Measurements from ENCODE around the gene LRBA. TPM values are rescaled to one million over a fixed set of nuclear protein-coding genes. Genes with fewer than 3 reads are reported as not detected.

Gene LRBA
- polyA plus RNA-seq, 1 experiment = 23.4 TPM

DNA sequence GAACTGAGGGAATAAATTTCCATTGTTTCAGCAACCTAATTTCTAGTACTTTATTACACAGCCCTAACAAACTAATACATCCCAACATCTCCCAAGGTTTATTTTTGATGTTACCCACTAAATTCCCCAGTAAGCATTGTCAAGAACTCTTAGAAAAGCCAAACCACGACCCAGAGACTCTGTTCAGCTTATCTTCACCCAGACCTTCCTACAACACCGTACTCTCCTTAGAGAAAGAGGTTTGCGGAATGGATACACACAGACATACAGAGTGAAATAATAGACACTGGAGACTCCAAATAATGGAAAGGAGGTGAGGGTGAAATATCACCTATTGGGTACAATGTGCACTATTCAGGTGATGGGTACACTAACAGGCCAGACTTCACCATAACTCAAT is 75.6 kb downstream of the LRBA start:
- no peak for DNase-seq (ENCODE audit: low read depth, low spot score)

DNA sequence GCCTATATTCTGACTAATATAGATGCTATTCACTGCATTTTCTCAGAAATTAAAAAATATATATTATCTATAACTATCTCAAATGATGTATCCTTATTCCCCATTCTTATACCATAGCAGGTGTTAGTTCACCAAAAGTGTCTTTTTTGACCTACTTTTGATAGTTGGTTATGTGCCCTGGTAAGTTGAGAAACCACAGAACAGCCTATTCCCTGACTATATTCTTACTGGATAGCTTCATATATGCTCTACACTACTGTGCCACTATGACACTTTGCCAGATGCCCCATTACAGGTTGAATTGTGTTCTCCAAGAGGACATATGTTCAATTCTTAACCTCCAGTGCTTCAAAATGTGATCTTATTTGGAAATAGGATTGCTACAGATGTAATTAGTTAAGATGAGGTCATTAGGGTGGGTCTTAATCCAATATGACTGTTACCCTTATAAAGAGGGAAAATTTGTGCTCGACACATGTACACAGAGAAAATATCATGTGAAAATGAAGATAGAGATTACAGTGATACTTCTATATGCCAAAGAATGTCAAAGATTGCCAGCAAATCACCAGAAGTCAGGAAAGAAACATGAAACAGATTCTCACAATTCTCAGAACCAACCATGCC is 76.1 kb downstream of the LRBA start:
- Histone ChIP-seq H3K27ac (ENCODE audit: low read depth, low read length) (no peak overlapping the region), H3K27me3 (ENCODE audit: control insufficient read depth, insufficient read depth, low read length) (no peaks in the 10 kb centered on the region), H3K4me3 (ENCODE audit: low read depth, low read length) (no peak overlapping the region), H3K9me3 (ENCODE audit: control insufficient read depth, insufficient read depth, low read length) (no peaks in the 10 kb centered on the region)
- no peak for DNase-seq (ENCODE audit: low read depth, low spot score)
- CTCF ChIA-PET = no interaction called here
- POLR2A ChIA-PET = no interaction called here
- TF ChIP-seq, protein P1, sequence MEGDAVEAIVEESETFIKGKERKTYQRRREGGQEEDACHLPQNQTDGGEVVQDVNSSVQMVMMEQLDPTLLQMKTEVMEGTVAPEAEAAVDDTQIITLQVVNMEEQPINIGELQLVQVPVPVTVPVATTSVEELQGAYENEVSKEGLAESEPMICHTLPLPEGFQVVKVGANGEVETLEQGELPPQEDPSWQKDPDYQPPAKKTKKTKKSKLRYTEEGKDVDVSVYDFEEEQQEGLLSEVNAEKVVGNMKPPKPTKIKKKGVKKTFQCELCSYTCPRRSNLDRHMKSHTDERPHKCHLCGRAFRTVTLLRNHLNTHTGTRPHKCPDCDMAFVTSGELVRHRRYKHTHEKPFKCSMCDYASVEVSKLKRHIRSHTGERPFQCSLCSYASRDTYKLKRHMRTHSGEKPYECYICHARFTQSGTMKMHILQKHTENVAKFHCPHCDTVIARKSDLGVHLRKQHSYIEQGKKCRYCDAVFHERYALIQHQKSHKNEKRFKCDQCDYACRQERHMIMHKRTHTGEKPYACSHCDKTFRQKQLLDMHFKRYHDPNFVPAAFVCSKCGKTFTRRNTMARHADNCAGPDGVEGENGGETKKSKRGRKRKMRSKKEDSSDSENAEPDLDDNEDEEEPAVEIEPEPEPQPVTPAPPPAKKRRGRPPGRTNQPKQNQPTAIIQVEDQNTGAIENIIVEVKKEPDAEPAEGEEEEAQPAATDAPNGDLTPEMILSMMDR (IDR thresholded peaks at IDR 0.05; ENCODE audit: low read depth, low read length) = no peak

More for the DNA sequence above, 75.6 kb downstream of the LRBA start:
- ChIA-PET CTCF (no interaction called here), POLR2A (no interaction called here)
- Histone ChIP-seq H3K27ac (ENCODE audit: low read depth, low read length) (no peak overlapping the region), H3K27me3 (ENCODE audit: control insufficient read depth, insufficient read depth, low read length) (no peaks in the 10 kb centered on the region), H3K9me3 (ENCODE audit: control insufficient read depth, insufficient read depth, low read length) (no peaks in the 10 kb centered on the region), H3K4me3 (ENCODE audit: low read depth, low read length) (no peak overlapping the region)
- TF ChIP-seq, protein P1 (IDR thresholded peaks at IDR 0.05; ENCODE audit: low read depth, low read length) = no peak

- Histone ChIP-seq H3K4me3 (ENCODE audit: low read depth, low read length) (no peak overlapping the region), H3K9me3 (ENCODE audit: control insufficient read depth, insufficient read depth, low read length) (no peaks in the 10 kb centered on the region), H3K27ac (ENCODE audit: low read depth, low read length) (no peak overlapping the region), H3K27me3 (ENCODE audit: control insufficient read depth, insufficient read depth, low read length) (no peaks in the 10 kb centered on the region)
- TF ChIP-seq, protein P1 (IDR thresholded peaks at IDR 0.05; ENCODE audit: low read depth, low read length) = no peak
- ChIA-PET CTCF (interaction anchor here (0.5 kb wide), 1 partner anchor 519 kb away, joined by 6 read pairs; no protein-coding TSS in a partner anchor), POLR2A (no interaction called here)
- DNase-seq (ENCODE audit: low read depth, low spot score) = no peak
Observed at GRCh38 chr4:150938417-150938816, 76.7 kb downstream of the LRBA start.

- TF ChIP-seq, protein P1 (IDR thresholded peaks at IDR 0.05; ENCODE audit: low read depth, low read length) = no peak
- H3K27me3 ChIP-seq (ENCODE audit: control insufficient read depth, insufficient read depth, low read length) = no peaks in the 10 kb centered on the region
- POLR2A ChIA-PET = no interaction called here
- no peaks in the 10 kb centered on the region for H3K9me3 ChIP-seq (ENCODE audit: control insufficient read depth, insufficient read depth, low read length)
- no peak overlapping the region for H3K4me3 ChIP-seq (ENCODE audit: low read depth, low read length)
- CTCF ChIA-PET = no interaction called here
- DNase-seq (ENCODE audit: low read depth, low spot score) = no peak
- H3K27ac ChIP-seq (ENCODE audit: low read depth, low read length) = no peak overlapping the region
Observed at GRCh38 chr4:150934022-150934421, 81.1 kb downstream of the LRBA start.

DNA sequence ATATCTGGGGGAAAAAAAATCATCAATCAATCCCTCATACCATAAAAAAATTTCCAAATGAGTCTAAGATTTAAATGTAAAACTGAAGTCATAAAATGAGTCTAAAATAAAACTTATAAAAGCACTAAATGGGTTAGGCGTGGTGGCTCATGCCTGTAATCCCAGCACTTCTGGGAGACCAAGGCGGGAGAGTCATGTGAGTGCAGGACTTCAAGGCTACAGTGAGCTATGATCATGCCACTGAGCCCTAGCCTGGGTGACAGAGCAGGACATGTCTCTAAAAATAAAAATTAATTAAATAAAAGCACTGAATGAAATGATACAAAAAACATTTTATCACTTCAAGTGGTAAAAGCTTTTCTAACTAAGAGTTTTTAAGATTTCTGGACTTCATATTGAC is 83.3 kb downstream of the LRBA start:
- H3K27ac ChIP-seq (ENCODE audit: low read depth, low read length) = no peak overlapping the region
- DNase-seq (ENCODE audit: low read depth, low spot score) = no peak
- H3K27me3 ChIP-seq (ENCODE audit: control insufficient read depth, insufficient read depth, low read length) = no peaks in the 10 kb centered on the region
- TF ChIP-seq, protein P1 (IDR thresholded peaks at IDR 0.05; ENCODE audit: low read depth, low read length) = no peak
- ChIA-PET POLR2A (no interaction called here), CTCF (no interaction called here)
- H3K9me3 ChIP-seq (ENCODE audit: control insufficient read depth, insufficient read depth, low read length) = no peaks in the 10 kb centered on the region
- no peak overlapping the region for H3K4me3 ChIP-seq (ENCODE audit: low read depth, low read length)

All from AG04450 (cell line).